Measurements from ENCODE around the gene CLEC14A. TPM values are rescaled to one million over a fixed set of nuclear protein-coding genes. Genes with fewer than 3 reads are reported as not detected.
A peak's percentile ranks its signal among the peaks of the same experiment; 100 is the strongest.

Gene CLEC14A
- total RNA-seq, 2 experiments from 2014 or later, result not detected

- Mint-ChIP-seq H3K4me1 (ENCODE audit: low read depth) (no peaks in the 10 kb centered on the region), H3K9me3 (ENCODE audit: insufficient read depth) (no peaks in the 10 kb centered on the region), H3K36me3 (ENCODE audit: low read depth) (no peaks in the 10 kb centered on the region), H3K27ac (no peak overlapping the region), H3K4me3 (no peak overlapping the region), H3K27me3 (ENCODE audit: low read depth) (no peaks in the 10 kb centered on the region)
- ATAC-seq (no peak), DNase-seq (no peak)
- ChIA-PET CTCF (no interaction called here), POLR2A (no interaction called here)
Measured at GRCh38 chr14:38238878-38239277, 17.0 kb downstream of the CLEC14A start.

DNA sequence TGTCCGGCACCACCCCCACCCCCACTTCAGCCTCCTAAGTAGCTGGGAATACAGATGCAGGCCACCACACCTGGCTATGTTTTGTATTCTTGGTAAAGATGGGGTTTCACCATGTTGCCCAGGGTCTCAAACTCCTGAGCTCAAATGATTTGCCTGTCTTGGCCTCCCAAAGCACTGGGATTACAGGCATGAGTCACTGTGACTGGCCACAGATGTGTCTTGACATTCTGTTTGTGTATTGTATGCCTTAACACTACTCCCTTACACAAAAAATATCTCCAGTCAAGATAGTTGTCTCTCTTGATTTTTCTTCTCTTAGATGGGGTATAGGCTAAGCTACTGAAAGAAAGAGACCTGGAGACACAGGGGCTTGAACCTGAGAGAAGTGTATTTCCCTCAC is 17.6 kb downstream of the CLEC14A start:
- POLR2A ChIA-PET, result no interaction called here
- H3K27me3 Mint-ChIP-seq (ENCODE audit: low read depth), result no peaks in the 10 kb centered on the region
- H3K9me3 Mint-ChIP-seq (ENCODE audit: insufficient read depth), result no peaks in the 10 kb centered on the region
- DNase-seq (no peak), ATAC-seq (no peak)
- no peak overlapping the region for H3K27ac Mint-ChIP-seq
- H3K4me3 Mint-ChIP-seq, result no peak overlapping the region
- CTCF ChIA-PET, result no interaction called here
- no peaks in the 10 kb centered on the region for H3K4me1 Mint-ChIP-seq (ENCODE audit: low read depth)
- no peaks in the 10 kb centered on the region for H3K36me3 Mint-ChIP-seq (ENCODE audit: low read depth)

DNA sequence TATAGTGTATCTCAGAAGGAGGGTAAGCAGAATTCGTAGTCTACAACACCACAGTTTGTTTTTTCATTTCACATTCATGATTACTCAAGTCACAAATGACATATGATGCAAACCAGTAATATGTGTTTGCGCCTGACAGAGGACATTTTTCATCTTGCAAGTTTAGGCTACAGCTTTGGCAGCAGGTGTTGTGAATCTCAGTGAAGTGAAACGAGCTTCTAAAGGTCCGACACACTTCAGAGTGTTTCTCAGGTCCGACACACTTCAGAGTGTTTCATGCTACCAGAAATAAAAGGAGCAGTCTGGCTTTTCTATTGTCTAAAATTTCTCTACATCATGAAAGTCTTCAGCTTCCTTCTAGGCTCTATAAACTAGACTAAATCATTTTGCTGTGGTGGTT is 22.7 kb downstream of the CLEC14A start:
- H3K27ac Mint-ChIP-seq, result no peak overlapping the region
- no peaks in the 10 kb centered on the region for H3K9me3 Mint-ChIP-seq (ENCODE audit: insufficient read depth)
- H3K4me1 Mint-ChIP-seq (ENCODE audit: low read depth), result no peaks in the 10 kb centered on the region
- POLR2A ChIA-PET, result no interaction called here
- H3K4me3 Mint-ChIP-seq, result no peak overlapping the region
- CTCF ChIA-PET, result no interaction called here
- no peak for DNase-seq
- peaks cover 5% of the 10 kb centered on the region for H3K27me3 Mint-ChIP-seq (ENCODE audit: low read depth)
- ATAC-seq, result no peak
- H3K36me3 Mint-ChIP-seq (ENCODE audit: low read depth), result no peaks in the 10 kb centered on the region

- CTCF ChIA-PET, result no interaction called here
- ATAC-seq, result no peak
- Mint-ChIP-seq H3K9me3 (ENCODE audit: insufficient read depth) (no peaks in the 10 kb centered on the region), H3K4me3 (no peak overlapping the region), H3K27me3 (ENCODE audit: low read depth) (peaks cover 3% of the 10 kb centered on the region), H3K27ac (no peak overlapping the region), H3K4me1 (ENCODE audit: low read depth) (no peaks in the 10 kb centered on the region), H3K36me3 (ENCODE audit: low read depth) (no peaks in the 10 kb centered on the region)
- POLR2A ChIA-PET, result no interaction called here
- DNase-seq, result no peak
Measured at GRCh38 chr14:38226366-38226765, 29.5 kb downstream of the CLEC14A start.

GRCh38 chr14:38225946-38226345 is 29.9 kb downstream of the CLEC14A start:
- DNase-seq (no peak), ATAC-seq (no peak)
- ChIA-PET POLR2A (no interaction called here), CTCF (no interaction called here)
- H3K9me3 Mint-ChIP-seq (ENCODE audit: insufficient read depth), result no peaks in the 10 kb centered on the region
- no peaks in the 10 kb centered on the region for H3K36me3 Mint-ChIP-seq (ENCODE audit: low read depth)
- peaks cover 3% of the 10 kb centered on the region for H3K27me3 Mint-ChIP-seq (ENCODE audit: low read depth)
- no peaks in the 10 kb centered on the region for H3K4me1 Mint-ChIP-seq (ENCODE audit: low read depth)
- H3K4me3 Mint-ChIP-seq, result no peak overlapping the region
- H3K27ac Mint-ChIP-seq, result no peak overlapping the region

- DNase-seq (no peak), ATAC-seq (no peak)
- no peaks in the 10 kb centered on the region for H3K36me3 Mint-ChIP-seq (ENCODE audit: low read depth)
- H3K27ac Mint-ChIP-seq, result no peak overlapping the region
- POLR2A ChIA-PET, result no interaction called here
- H3K4me3 Mint-ChIP-seq, result no peak overlapping the region
- no peaks in the 10 kb centered on the region for H3K4me1 Mint-ChIP-seq (ENCODE audit: low read depth)
- no peaks in the 10 kb centered on the region for H3K9me3 Mint-ChIP-seq (ENCODE audit: insufficient read depth)
- peaks cover 3% of the 10 kb centered on the region for H3K27me3 Mint-ChIP-seq (ENCODE audit: low read depth)
- CTCF ChIA-PET, result interaction anchor here (1.0 kb wide), 1 partner anchor 24 kb away, joined by 3 read pairs; no protein-coding TSS in a partner anchor
Measured at GRCh38 chr14:38224338-38224737, 31.6 kb downstream of the CLEC14A start.

DNA sequence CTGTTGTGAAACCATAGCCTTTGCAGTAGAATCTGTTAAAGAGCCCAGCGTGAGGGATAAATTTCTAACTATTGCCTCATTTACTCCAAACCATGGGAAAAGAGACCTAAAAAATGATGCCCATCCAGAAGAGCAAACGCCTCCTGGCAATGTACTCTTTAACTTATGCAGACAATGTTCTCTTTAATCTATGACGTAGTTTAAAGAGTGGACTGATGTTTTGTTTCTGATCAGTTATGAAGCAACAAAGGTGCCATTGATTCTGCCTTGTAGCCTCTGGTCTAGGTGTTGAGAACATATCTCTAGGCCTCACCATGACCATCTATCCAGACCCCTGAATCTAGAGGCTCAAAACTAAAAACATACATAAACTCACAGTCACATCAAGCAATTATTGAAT is 34.8 kb downstream of the CLEC14A start:
- no peaks in the 10 kb centered on the region for H3K36me3 Mint-ChIP-seq (ENCODE audit: low read depth)
- H3K27me3 Mint-ChIP-seq (ENCODE audit: low read depth), result peaks cover 11% of the 10 kb centered on the region
- CTCF ChIA-PET, result no interaction called here
- H3K9me3 Mint-ChIP-seq (ENCODE audit: insufficient read depth), result no peaks in the 10 kb centered on the region
- H3K27ac Mint-ChIP-seq, result no peak overlapping the region
- no peak for DNase-seq
- no peaks in the 10 kb centered on the region for H3K4me1 Mint-ChIP-seq (ENCODE audit: low read depth)
- ATAC-seq, result no peak
- no peak overlapping the region for H3K4me3 Mint-ChIP-seq
- POLR2A ChIA-PET, result no interaction called here

- Mint-ChIP-seq H3K36me3 (ENCODE audit: low read depth) (no peaks in the 10 kb centered on the region), H3K4me3 (no peak overlapping the region), H3K4me1 (ENCODE audit: low read depth) (no peaks in the 10 kb centered on the region), H3K9me3 (ENCODE audit: insufficient read depth) (no peaks in the 10 kb centered on the region), H3K27me3 (ENCODE audit: low read depth) (peaks cover 27% of the 10 kb centered on the region), H3K27ac (no peak overlapping the region)
- no peak for DNase-seq
- CTCF ChIA-PET, result no interaction called here
- POLR2A ChIA-PET, result no interaction called here
- ATAC-seq, result no peak
Measured at GRCh38 chr14:38217553-38217952, 38.3 kb downstream of the CLEC14A start.

GRCh38 chr14:38213001-38213400 is 42.9 kb downstream of the CLEC14A start:
- H3K27me3 Mint-ChIP-seq (ENCODE audit: low read depth), result peaks cover 63% of the 10 kb centered on the region
- ChIA-PET POLR2A (no interaction called here), CTCF (no interaction called here)
- no peak for DNase-seq
- no peak overlapping the region for H3K4me3 Mint-ChIP-seq
- peaks cover 2% of the 10 kb centered on the region for H3K36me3 Mint-ChIP-seq (ENCODE audit: low read depth)
- H3K9me3 Mint-ChIP-seq (ENCODE audit: insufficient read depth), result no peaks in the 10 kb centered on the region
- ATAC-seq, result no peak
- no peak overlapping the region for H3K27ac Mint-ChIP-seq
- peaks cover 14% of the 10 kb centered on the region for H3K4me1 Mint-ChIP-seq (ENCODE audit: low read depth)

- no peak for DNase-seq
- peaks cover 69% of the 10 kb centered on the region for H3K27me3 Mint-ChIP-seq (ENCODE audit: low read depth)
- ChIA-PET CTCF (no interaction called here), POLR2A (no interaction called here)
- H3K27ac Mint-ChIP-seq, result no peak overlapping the region
- peaks cover 2% of the 10 kb centered on the region for H3K36me3 Mint-ChIP-seq (ENCODE audit: low read depth)
- no peak for ATAC-seq
- H3K4me3 Mint-ChIP-seq, result no peak overlapping the region
- H3K9me3 Mint-ChIP-seq (ENCODE audit: insufficient read depth), result no peaks in the 10 kb centered on the region
- peaks cover 17% of the 10 kb centered on the region for H3K4me1 Mint-ChIP-seq (ENCODE audit: low read depth)
Measured at GRCh38 chr14:38212111-38212510, 43.8 kb downstream of the CLEC14A start.

GRCh38 chr14:38211255-38211735 is 44.6 kb downstream of the CLEC14A start:
- Mint-ChIP-seq H3K36me3 (ENCODE audit: low read depth) (peaks cover 2% of the 10 kb centered on the region), H3K9me3 (ENCODE audit: insufficient read depth) (no peaks in the 10 kb centered on the region), H3K27me3 (ENCODE audit: low read depth) (peaks cover 71% of the 10 kb centered on the region), H3K4me3 (no peak overlapping the region), H3K27ac (no peak overlapping the region), H3K4me1 (ENCODE audit: low read depth) (peaks cover 17% of the 10 kb centered on the region)
- ChIA-PET POLR2A (no interaction called here), CTCF (no interaction called here)
- ATAC-seq (no peak), DNase-seq (no peak)

GRCh38 chr14:38210587-38211216 is 45.2 kb downstream of the CLEC14A start:
- Mint-ChIP-seq H3K27me3 (ENCODE audit: low read depth) (peaks cover 73% of the 10 kb centered on the region), H3K36me3 (ENCODE audit: low read depth) (peaks cover 2% of the 10 kb centered on the region), H3K4me1 (ENCODE audit: low read depth) (peaks cover 17% of the 10 kb centered on the region), H3K27ac (peak overlapping the region; percentile 56), H3K4me3 (no peak overlapping the region), H3K9me3 (ENCODE audit: insufficient read depth) (no peaks in the 10 kb centered on the region)
- no peak for DNase-seq
- CTCF ChIA-PET, result no interaction called here
- POLR2A ChIA-PET, result no interaction called here
- no peak for ATAC-seq
